HTERT RPE-1 (cell line): ENCODE data around the gene CGAS.
"Not testable (repeated sequence)": the region's sequence is repeated elsewhere in the genome, so short reads cannot be mapped to it uniquely, and the experiment has no call there.

ENCODE experiments used
- in situ Hi-C: fragments of 300-500 bp; cut with MboI; formaldehyde crosslinking; loops from 4 replicates; pipeline ENCODE4 v1.14.3; 2020; ENCODE audit warnings: low sequenced_read_pairs

Gene CGAS

GRCh38 chr6:73452107-73452461 lies at the start of gene CGAS:
Gene CGAS, minus strand, starts transcription at chr6:73452297. Its CDS starts 116 bp downstream, at chr6:73452181.
- in situ Hi-C loops: no loop called here

- in situ Hi-C loops: no loop called here
Measured at GRCh38 chr6:73497915-73498314, 45.8 kb upstream of the CGAS start.

- in situ Hi-C loops: no loop called here
Measured at GRCh38 chr6:73491377-73491776, 39.3 kb upstream of the CGAS start.

GRCh38 chr6:73487473-73487872 lies 35.4 kb upstream of the CGAS start:
- in situ Hi-C loops: no loop called here

GRCh38 chr6:73484438-73484837 lies 32.3 kb upstream of the CGAS start:
- in situ Hi-C loops: no loop called here

GRCh38 chr6:73481969-73482368 lies 29.9 kb upstream of the CGAS start:
- in situ Hi-C loops: no loop called here

- in situ Hi-C loops: no loop called here
Measured at GRCh38 chr6:73477407-73477806, 25.3 kb upstream of the CGAS start.

GRCh38 chr6:73476723-73477122 lies 24.6 kb upstream of the CGAS start:
- in situ Hi-C loops: no loop called here

GRCh38 chr6:73471686-73472290 lies 19.7 kb upstream of the CGAS start:
- in situ Hi-C loops: no loop called here

GRCh38 chr6:73461537-73462350 lies 9.6 kb upstream of the CGAS start, which contains the start of gene MTO1:
Gene MTO1, plus strand, starts transcription at chr6:73461737. Its CDS starts 118 bp downstream, at chr6:73461855.
- in situ Hi-C loops: no loop called here

GRCh38 chr6:73460056-73460455 lies 8.0 kb upstream of the CGAS start:
- in situ Hi-C loops: no loop called here

GRCh38 chr6:73459474-73459873 lies 7.4 kb upstream of the CGAS start:
- in situ Hi-C loops: not testable (repeated sequence)

GRCh38 chr6:73455865-73456629 lies 4.0 kb upstream of the CGAS start:
- in situ Hi-C loops: no loop called here

GRCh38 chr6:73451223-73452106 lies 632 bp downstream of the CGAS start:
- in situ Hi-C loops: no loop called here

- in situ Hi-C loops: no loop called here
Measured at GRCh38 chr6:73443555-73443954, 8.5 kb downstream of the CGAS start.

- in situ Hi-C loops: no loop called here
Measured at GRCh38 chr6:73435236-73435635, 16.9 kb downstream of the CGAS start.

- in situ Hi-C loops: no loop called here
Measured at GRCh38 chr6:73421534-73421933, 30.6 kb downstream of the CGAS start.

GRCh38 chr6:73418081-73418741 lies 33.9 kb downstream of the CGAS start:
- in situ Hi-C loops: no loop called here

GRCh38 chr6:73413102-73413501 lies 39.0 kb downstream of the CGAS start:
- in situ Hi-C loops: no loop called here

GRCh38 chr6:73409395-73409794 lies 42.7 kb downstream of the CGAS start:
- in situ Hi-C loops: no loop called here
